ENCODE measurements around the gene METTL6.

GRCh38 chr3:15453991-15454625 is 26.8 kb upstream of the METTL6 start:
- TF ChIP-seq EZH2 (IDR thresholded peaks at IDR 0.05; ENCODE audit: borderline replicate concordance, low read length) (no peak), CTCF (IDR thresholded peaks at IDR 0.05; ENCODE audit: low read length) (no peak)

All from OCI-LY1 (cell line).